T47D (cell line): ENCODE data around the gene TAF8.
A peak's percentile ranks its signal among the peaks of the same experiment; 100 is the strongest.

Source experiments
- DNase-seq, 2 experiments: peaks; one replicate each; pipeline versions ENCODE4 v3.0.0 to v3.0.0-alpha.2; 2011 to 2012; ENCODE audit warnings: low read depth in 1 of 2, low spot score in 1 of 2
- JUND ChIP-seq: IDR thresholded peaks from 2 replicates; pipeline ENCODE4 v1.6.1; 2012; ENCODE audit warnings: low read depth
- in situ Hi-C: cut with HindIII; loops from 2 replicates; pipeline ENCODE4 v1.10.0; 2016; ENCODE audit warnings: low sequenced_read_pairs, low pct_unique_long_range_greater_than_20kb

The TAF8 gene

GRCh38 chr6:42047790-42048405 is 2.4 kb upstream of the TAF8 start:
- in situ Hi-C loops = loop anchor here (25.0 kb wide), 1 partner anchor 261 kb away; the partner anchor contains the start of genes FRS3, PRICKLE4 and TOMM6
- DNase-seq = no peak
- TF ChIP-seq JUND = no peak

- DNase-seq = no peak
- in situ Hi-C loops = loop anchor here (25.0 kb wide), 1 partner anchor 262 kb away; the partner anchor contains the start of genes FRS3, PRICKLE4 and TOMM6
- TF ChIP-seq JUND = no peak
Observed at GRCh38 chr6:42049116-42049809, 1.1 kb upstream of the TAF8 start.

- no peak for TF ChIP-seq JUND
- in situ Hi-C loops = loop anchor here (25.0 kb wide), 1 partner anchor 263 kb away; the partner anchor contains the start of genes FRS3, PRICKLE4 and TOMM6
- no peak for DNase-seq
Observed at GRCh38 chr6:42049948-42050296, 402 bp upstream of the TAF8 start.

GRCh38 chr6:42051268-42051653 is 937 bp downstream of the TAF8 start:
- in situ Hi-C loops = no loop called here
- TF ChIP-seq JUND = no peak
- DNase-seq = no peak

GRCh38 chr6:42053601-42054000 is 3.3 kb downstream of the TAF8 start:
- DNase-seq = no peak
- in situ Hi-C loops = no loop called here
- no peak for TF ChIP-seq JUND

GRCh38 chr6:42059743-42060142 is 9.4 kb downstream of the TAF8 start:
- no peak for TF ChIP-seq JUND
- DNase-seq = no peak
- in situ Hi-C loops = no loop called here

- no peak for DNase-seq
- in situ Hi-C loops = no loop called here
- no peak for TF ChIP-seq JUND
Observed at GRCh38 chr6:42066156-42066675, 15.9 kb downstream of the TAF8 start.

GRCh38 chr6:42068173-42068572 is 17.8 kb downstream of the TAF8 start:
- no peak for DNase-seq
- no peak for TF ChIP-seq JUND
- in situ Hi-C loops = no loop called here

GRCh38 chr6:42068872-42069522 is 18.7 kb downstream of the TAF8 start:
- TF ChIP-seq JUND = no peak
- no peak for DNase-seq
- in situ Hi-C loops = no loop called here

- no peak for DNase-seq
- no peak for TF ChIP-seq JUND
- in situ Hi-C loops = no loop called here
Observed at GRCh38 chr6:42071881-42072583, 21.7 kb downstream of the TAF8 start.

GRCh38 chr6:42073287-42073686 is 23.0 kb downstream of the TAF8 start:
- no peak for DNase-seq
- in situ Hi-C loops = no loop called here
- TF ChIP-seq JUND = no peak

- in situ Hi-C loops = no loop called here
- no peak for TF ChIP-seq JUND
- peak; percentile 81 to 93 for DNase-seq
Observed at GRCh38 chr6:42075159-42075838, 25.0 kb downstream of the TAF8 start.

- in situ Hi-C loops = no loop called here
- no peak for DNase-seq
- TF ChIP-seq JUND = no peak
Observed at GRCh38 chr6:42078386-42078785, 28.1 kb downstream of the TAF8 start.
